HEK293 (cell line): ENCODE data around the gene MMP11.

Experiments
- ZNF394 ChIP-seq: fragments of 450-650 bp; formaldehyde crosslinking; IDR thresholded peaks from 2 replicates; pipeline ENCODE4 v1.5.1; 2016; ENCODE audit warnings: missing biosample characterization, missing genetic modification characterization, mild to moderate bottlenecking, moderate library complexity, borderline replicate concordance
- ZNF529 ChIP-seq: fragments of 450-650 bp; formaldehyde crosslinking; IDR thresholded peaks from 2 replicates; pipeline ENCODE4 v1.5.1; 2017; ENCODE audit warnings: missing genetic modification characterization, missing biosample characterization; ENCODE audit not compliant: insufficient replicate concordance
- ZNF555 ChIP-seq: fragments of 450-650 bp; formaldehyde crosslinking; conservative IDR thresholded peaks from 2 replicates; pipeline ENCODE4 v1.5.1; 2017; ENCODE audit warnings: missing biosample characterization, mild to moderate bottlenecking, missing genetic modification characterization, inconsistent platforms

The MMP11 gene

GRCh38 chr22:23833017-23833751 is 60.5 kb downstream of the MMP11 start (continued):
- TF ChIP-seq ZNF555 (tag by site-specific recombination) (no peak), ZNF529 (no peak), ZNF394 (tag by site-specific recombination) (no peak)
